Renal cortical epithelial cell (primary cell): ENCODE measurements around the gene SYNGR1. TPM values are rescaled to one million over a fixed set of nuclear protein-coding genes. Genes with fewer than 3 reads are reported as not detected.
"Not testable (repeated sequence)": the region's sequence is repeated elsewhere in the genome, so short reads cannot be mapped to it uniquely, and the experiment has no call there.

Experiments
- DNase-seq: peaks from one replicate; pipeline ENCODE4 v3.0.0-alpha.2; 2011; ENCODE audit warnings: low read depth
- total RNA-seq: library from RNA; depleted of rRNA; stranded (reverse); fragments of >200 nt; gene quantifications from 2 replicates; pipeline ENCODE4 v1.2.3, GENCODE V29; 2014

The SYNGR1 gene
- total RNA-seq, 1 donor from 2014 or later: 11.9 TPM

DNA sequence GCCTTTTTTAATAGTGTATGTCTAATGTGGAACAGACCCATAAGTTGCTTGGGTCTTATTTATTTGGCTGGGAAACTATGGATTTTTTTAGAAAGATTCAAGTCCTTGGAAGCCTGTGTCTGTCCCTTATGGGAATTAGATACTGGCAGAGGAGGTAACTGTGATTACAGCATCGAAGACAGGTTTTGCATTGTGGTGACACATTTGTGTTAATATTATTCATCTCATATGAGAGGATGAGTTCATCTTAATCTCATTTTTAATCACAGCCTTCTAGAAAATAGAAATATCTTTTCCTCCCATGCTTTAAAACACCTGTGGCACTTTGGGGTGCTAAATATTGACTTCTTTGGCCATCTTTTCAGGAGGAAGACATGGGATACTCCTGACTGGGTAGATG lies 59.0 kb downstream of the SYNGR1 start:
- no peak for DNase-seq

DNA sequence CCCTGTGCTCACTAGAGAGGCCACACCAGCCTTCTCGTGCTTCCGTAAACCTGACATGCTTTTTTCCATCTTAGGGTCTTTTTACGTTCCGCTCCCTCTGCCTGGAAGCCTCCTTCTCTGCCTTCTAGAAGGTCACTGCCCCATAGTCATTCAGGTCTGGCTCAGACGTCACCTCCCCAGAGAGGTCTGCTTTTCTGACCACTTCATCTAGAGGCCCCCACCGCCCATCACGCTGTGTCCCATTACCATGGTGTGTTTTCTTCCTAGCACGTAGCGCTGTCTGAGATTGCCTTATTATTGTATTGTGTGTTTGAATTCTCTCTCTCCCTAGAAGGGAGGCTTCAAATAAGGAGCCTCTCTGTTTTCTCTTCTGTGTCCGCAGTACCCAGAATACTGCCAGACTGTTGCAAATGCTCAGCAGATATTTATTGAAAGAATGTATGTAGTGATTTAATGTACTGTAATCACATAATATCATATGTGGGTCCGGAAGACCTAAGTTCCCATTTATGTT lies 59.8 kb downstream of the SYNGR1 start:
- no peak for DNase-seq

DNA sequence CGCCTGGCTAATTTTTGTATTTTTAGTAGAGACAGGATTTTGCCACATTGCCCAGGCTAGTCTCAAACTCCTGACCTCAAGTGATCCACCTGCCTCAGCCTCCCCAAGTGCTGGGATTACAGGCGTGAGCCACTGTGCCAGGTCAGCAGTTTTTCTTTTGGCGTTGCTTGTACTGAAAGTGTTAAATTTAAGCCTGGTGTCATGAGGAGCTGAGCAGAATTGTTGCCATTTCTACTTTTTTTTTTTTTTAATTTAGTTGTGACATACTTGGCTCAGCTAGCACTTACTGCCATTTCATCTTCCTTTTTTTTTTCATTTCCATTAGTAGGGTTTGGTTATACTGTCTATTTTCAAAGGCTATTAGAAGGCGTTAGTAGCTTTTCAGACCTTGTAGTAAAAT lies 60.5 kb downstream of the SYNGR1 start:
- no peak for DNase-seq

DNA sequence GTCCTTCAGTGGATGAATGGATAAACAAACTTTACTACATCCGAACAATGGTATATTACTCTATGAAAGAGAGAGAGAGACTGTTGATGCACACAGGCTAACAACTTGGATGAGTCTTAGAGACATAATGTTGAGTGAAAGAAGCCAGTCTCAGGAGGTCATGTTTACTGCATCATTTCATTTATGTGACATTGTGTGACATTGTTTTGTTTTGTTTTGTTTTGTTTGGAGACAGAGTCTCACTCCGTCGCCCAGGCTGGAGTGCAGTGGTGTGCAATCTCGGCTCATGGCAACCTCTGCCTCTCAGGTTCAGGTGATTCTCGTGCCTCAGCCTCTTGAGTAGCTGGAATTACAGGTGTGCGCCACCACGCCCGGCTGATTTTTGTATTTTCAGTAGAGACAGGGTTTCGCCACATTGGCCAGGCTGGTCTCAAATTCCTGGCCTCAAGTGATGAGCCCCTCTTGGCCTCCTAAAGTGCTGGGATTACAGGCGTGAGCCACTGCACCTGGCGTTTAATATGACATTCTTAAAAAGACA lies 62.1 kb downstream of the SYNGR1 start:
- DNase-seq: not testable (repeated sequence)

DNA sequence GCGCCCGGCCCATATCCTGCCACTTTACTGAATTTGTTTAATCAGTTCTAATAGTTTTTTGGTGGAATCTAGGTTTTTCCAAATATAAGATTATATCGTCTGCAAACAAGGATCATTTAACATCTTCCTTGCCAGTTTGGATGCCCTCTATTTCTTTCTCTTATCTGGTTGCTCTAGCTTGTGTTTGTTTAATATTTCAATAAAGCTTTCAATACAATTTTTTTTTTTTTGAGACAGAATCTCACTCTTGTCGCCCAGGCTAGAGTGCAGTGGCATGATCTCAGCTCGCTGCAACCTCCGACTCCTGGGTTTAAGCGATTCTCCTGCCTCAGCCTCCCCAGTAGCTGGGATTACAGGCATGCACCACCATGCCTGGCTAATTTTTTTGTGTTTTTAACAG lies 63.4 kb downstream of the SYNGR1 start:
- DNase-seq: not testable (repeated sequence)

DNA sequence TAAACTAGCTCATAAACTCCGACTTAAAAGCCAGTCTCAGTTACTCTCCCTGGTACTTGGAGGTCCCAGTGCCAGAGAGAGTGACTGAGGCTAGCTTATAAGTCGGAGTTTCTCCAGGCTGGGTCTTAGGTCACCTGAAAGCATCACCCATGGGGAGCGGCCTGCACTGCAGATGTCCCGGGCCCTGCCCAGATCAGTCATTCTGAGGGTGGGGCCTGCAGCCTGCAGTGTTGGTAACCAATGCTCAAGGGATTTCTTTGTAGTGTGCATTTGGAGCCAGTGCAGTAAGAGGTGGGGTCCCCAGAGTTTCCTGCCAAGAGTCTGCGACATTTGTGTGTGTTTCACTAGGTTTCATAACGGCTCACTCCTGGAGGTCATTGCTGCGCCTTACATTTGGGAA lies 64.6 kb downstream of the SYNGR1 start:
- DNase-seq: no peak

DNA sequence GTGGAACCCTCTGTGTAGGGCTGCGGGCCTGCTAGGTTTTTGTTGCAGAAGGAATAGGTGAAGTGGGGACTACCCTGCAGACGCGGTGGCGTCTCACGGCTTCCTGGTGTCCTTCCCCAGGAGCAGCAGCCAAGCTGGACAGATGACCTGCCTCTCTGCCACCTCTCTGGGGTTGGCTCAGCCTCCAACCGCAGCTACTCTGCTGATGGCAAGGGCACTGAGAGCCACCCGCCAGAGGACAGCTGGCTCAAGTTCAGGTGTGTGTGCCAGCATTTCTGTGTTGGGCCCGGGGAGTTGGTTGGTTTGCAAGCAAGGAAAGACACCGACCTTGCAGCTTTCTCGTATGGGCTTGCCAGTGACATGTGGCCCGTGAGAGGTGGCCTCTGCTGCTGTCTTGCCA lies 65.1 kb downstream of the SYNGR1 start:
- no peak for DNase-seq

DNA sequence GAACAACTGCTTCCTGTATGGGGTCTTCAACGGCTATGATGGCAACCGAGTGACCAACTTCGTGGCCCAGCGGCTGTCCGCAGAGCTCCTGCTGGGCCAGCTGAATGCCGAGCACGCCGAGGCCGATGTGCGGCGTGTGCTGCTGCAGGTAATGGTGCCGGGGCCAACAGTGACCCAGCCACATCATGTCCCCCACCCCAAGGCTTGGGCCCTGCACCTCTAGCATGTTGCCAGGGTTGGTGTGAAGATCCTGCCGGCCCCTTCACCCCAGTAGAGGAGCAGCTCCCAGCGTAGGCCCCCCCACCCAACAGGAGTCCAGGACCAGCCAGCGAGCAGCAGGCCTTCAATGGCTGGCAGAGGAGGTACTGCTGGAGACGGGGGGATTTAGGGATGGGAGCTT lies 65.7 kb downstream of the SYNGR1 start:
- DNase-seq: no peak

DNA sequence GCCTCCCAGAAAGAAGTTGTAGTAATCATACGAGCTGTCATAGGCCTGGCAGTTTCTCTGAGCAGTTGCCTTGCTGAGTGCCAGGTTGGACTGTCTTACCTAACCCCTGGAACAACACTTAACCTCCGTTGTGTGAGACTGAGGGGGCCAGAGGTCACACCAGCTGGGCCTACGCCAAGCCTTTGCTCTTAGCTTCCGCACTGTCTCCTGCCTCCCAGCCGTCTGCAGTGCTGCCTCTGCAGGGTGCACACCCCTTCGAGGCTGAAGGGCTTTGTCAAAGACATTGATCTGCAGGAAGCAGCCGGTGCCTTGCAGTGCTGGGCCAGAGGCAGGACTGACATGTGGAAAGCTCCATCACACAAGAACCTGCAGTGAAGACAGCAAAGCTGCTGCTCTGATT lies 66.5 kb downstream of the SYNGR1 start:
- no peak for DNase-seq

DNA sequence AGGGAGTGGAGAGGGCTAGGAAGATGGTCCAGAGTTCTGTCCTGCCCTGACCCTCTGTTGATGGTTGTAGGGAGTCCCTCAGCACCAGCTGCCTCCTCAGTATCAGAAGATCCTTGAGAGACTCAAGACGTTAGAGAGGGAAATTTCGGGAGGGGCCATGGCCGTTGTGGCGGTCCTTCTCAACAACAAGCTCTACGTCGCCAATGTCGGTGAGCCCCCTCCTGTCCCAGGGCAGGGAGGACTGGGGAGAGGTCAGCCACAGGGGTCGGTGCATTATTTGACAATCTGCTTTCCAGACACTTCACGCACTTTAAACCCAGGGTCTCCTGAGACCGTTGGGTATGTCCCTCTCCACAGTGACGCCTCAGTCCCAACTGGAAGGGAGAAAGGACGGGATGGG lies 67.8 kb downstream of the SYNGR1 start:
- no peak for DNase-seq

DNA sequence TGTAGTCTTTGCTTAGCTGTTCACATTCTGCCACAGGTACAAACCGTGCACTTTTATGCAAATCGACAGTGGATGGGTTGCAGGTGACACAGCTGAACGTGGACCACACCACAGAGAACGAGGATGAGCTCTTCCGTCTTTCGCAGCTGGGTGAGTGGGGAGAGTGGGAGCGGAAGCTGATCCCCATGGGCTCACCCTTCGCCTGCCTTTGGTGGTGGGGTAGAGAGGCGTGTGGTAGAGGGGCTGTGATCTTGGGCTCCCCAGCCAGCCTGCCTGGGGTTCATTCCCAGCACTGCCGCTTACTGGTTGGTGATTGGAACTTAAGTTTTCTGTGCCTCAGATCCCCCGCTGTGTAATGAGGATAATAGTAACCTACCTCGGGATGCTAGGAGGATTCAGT lies 68.9 kb downstream of the SYNGR1 start:
- no peak for DNase-seq

DNA sequence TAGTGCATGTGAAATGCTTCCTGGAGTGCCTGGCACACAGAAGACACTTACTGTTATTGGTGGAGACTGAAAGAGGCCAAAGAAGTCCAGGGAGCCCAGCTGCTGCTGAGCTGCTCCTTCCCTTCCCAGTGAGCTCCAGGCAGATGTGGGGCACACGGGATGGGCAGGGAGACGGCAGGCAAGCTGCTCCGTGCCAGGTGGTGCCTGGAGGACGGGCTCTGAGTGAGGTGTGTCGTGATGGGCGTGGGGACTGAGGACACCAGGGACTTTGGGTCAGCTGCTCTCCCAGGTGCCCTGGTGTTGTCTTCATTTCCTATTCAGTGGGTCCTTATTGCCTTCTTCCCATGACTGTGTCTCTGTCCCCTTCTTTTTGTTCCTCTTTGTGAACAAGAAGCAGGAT lies 69.3 kb downstream of the SYNGR1 start:
- DNase-seq: no peak

DNA sequence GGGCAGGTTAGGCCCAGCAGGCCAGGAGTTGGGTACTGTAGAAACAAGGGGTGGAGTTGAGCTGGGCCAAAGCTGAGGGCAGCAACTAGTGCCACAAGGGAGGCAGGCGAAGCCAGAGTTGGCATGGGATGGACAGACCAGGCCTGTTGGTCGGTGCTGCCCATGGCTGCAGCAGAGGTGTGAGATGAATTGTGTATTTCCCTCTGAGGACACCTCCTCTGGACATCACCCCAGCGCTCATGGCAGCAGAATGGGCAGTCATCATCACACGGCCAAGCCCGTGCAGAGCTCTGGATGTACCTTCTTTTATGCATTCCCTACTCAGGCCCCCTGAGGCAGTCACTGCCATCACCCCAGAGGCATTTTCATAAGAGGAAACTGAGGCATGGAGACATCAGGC lies 70.1 kb downstream of the SYNGR1 start:
- DNase-seq: no peak

DNA sequence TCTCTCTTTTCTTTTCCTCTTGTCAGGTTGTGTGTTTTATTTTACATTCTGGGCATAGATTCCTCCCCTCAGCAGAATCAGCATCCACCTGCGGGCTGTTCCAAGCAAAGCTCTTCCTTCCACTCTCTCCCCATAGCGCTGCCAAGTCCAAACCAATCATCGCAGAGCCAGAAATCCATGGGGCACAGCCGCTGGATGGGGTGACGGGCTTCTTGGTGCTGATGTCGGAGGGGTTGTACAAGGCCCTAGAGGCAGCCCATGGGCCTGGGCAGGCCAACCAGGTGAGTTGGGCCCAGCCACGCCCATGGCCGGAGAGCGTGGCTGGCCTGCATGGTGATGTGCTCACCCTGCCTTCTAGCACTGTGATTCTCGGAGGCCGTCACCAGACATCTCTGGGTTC lies 71.9 kb downstream of the SYNGR1 start:
- DNase-seq: no peak

DNA sequence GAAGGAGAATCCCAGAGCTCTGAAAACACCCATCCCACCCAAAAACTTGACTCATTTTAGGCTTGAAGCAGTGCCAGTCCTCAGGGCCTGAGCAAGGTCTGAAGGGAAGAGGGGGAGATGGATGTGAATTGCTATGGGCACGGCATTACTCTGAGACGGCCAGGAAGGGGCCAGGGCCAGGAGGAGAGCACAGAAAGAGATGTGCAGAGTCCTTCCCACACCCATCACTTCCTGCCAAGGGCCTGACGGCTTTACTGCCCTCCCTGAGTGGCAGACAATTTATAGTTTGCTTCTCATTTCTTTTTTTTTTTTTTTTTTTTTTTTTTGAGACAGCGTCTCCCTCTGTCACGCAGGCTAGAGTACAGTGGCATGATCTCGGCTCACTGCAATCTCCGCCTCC lies 72.3 kb downstream of the SYNGR1 start:
- DNase-seq: no peak

DNA sequence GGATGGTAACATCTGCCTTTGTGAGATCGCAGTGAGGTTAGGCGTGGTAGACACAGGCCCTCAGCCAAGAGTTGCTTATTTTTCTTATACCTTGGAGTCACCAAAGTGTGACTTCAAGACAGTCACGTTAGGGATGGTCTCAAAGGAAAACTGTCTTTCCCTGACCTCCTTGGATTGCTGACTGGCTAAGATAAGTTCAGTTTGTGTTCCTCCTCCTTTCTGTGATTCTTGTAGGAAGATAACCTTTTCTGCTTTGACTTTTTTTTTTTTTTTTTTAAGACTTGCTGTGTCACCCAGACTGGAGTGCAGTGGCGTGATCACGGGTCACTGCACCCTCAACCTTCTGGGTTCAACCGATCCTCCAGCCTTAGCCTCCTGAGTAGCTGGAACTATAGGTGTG lies 72.9 kb downstream of the SYNGR1 start:
- DNase-seq: no peak

DNA sequence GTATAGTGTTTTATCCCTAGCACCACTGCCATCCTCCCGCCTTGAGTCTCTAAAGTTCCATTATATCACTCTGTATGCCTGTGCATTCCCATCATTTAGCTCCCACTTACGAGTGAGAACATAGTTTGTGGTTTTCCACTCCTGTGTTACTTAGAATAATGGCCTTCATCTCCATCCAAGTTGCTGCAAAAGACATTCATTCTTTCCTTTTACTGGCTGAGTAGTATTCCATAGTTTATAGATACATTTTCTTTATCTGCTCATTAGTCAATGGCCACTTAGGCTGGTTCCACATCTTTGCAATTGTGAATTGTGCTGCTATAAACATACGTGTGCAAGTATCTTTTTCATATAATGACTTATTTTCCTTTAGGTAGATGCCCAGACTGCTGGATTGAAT lies 74.2 kb downstream of the SYNGR1 start:
- no peak for DNase-seq

DNA sequence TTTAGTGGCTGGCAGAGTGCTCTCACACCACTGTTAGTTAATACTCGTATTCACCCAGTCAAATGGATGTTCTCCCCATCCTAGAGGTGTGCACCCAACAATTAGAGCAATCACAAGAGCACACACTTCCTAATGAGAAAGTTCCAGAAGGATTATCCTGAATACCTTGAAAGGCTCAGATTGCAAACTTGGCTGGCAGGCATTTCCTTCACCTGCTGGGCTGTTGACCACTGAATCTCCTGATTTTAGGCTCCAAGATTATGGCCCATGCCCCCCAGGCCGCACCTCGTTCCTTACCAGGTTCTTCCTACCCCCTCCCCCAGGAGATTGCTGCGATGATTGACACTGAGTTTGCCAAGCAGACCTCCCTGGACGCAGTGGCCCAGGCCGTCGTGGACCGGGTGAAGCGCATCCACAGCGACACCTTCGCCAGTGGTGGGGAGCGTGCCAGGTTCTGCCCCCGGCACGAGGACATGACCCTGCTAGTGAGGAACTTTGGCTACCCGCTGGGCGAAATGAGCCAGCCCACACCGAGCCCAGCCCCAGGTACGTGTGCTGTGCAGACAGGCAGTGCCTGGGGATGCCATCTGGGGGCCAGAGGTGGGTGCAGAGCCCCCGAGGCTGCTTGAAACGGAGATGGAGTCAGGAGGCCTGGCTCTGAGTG lies 76.7 kb downstream of the SYNGR1 start:
- DNase-seq: no peak

DNA sequence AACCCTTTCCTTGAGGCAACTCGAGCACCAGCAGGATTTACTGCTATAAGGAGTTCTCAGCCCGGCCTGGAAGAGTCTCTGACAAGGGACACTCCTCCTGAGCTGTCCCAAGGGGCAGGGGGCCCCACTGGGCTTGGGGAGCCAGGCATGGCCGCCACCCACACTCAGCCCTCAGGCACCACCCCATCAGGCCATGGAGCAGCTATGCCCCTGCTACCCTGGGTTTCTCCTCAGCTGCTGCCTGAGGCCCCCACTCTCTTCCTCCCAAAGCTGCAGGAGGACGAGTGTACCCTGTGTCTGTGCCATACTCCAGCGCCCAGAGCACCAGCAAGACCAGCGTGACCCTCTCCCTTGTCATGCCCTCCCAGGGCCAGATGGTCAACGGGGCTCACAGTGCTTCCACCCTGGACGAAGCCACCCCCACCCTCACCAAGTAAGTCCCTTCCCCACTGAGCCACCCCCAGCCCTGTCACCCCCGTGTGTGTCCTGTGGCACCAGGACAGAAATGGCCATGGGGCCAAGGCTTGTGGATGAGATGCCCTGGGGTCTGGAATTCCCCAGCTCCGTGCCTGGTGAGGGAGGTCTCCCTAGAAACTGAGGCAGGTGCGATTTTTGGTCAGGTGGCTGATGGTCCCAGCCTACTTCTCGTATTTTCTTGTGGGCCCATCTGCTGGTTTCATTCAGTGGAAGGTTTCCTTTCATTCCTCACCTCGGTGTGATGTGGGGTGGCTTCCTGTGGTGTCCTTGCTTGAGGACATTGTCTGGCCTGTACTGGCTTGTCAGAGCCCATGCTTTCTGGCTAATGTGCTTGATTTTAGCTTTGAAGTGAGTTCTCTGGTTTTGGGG lies 78.2 kb downstream of the SYNGR1 start:
- DNase-seq: no peak

DNA sequence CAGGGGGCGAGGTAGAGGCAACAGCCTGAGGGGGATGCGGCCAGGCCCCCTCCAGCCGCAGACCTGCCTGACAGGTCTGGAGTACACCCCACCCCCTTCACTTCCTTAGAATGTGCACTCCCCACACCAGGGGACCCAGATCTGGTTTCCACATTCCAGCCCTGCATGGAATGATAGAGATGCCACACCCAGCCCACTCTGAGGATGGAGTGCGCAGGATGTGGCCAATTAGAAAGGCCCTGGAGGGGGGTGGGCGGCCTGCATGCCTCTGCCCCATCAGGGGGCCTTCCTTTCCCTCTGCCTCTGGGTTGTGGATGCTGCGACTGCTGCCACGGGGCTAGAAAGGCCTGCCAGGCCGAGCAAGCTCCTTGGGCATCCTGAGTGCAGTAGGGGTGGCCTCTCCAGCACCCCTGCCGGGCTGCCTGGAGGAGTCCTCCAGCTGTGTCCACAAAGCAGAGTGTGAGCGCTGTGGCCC lies 78.8 kb downstream of the SYNGR1 start:
- no peak for DNase-seq

DNA sequence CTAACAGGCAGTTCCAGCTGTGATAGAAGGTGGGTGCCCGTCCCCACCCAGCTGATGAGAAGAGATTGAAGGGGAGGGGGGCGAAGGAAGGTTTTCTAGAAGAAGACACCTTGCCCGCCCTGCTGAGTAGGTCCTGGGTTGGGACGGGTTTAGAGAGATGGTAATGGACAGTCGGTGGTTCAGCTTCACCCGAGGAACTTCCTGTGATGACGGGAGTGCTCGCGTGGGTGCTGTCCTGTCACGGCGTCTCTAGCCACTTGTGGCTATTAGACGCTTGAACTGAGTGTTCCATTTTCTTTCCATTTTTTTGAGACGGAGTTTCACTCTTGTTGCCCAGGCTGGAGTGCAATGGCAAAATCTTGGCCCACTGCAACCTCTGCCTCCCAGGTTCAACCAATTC lies 79.4 kb downstream of the SYNGR1 start:
- DNase-seq: no peak

DNA sequence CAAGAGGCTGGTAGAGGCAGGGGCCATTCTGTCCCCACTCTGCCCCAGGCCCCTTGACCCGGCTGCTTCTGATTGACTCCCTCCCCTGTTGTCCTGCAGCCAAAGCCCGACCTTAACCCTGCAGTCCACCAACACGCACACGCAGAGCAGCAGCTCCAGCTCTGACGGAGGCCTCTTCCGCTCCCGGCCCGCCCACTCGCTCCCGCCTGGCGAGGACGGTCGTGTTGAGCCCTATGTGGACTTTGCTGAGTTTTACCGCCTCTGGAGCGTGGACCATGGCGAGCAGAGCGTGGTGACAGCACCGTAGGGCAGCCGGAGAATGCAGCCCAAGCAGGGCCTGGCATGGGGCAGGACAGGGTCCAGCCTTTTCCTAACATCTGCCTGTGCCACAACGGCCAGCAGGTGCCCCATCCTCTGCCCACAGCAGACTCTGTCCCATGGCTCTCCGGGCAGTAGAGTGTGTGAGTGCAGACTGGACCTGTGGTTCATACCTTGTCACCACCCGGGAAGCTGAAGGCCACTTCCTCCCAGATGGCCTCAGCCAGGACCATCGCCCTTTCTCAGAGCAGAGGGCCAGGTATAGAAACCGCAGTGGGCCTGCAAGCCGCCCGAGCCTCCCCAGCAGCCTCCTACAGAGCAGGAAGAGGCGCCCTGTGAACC lies 80.3 kb downstream of the SYNGR1 start:
- no peak for DNase-seq
